GM19023 (cell line): Measurements from ENCODE around the gene CCDC3.
"Not testable (repeated sequence)": the region's sequence is repeated elsewhere in the genome, so short reads cannot be mapped to it uniquely, and the experiment has no call there.

ENCODE experiments used
- ATAC-seq: cut with Tn5 transposase; IDR thresholded peaks from one replicate; pipeline ENCODE4 v1.9.1; 2021; ENCODE audit warnings: mild to moderate bottlenecking, moderate library complexity; ENCODE audit not compliant: unreplicated experiment

The CCDC3 gene

DNA sequence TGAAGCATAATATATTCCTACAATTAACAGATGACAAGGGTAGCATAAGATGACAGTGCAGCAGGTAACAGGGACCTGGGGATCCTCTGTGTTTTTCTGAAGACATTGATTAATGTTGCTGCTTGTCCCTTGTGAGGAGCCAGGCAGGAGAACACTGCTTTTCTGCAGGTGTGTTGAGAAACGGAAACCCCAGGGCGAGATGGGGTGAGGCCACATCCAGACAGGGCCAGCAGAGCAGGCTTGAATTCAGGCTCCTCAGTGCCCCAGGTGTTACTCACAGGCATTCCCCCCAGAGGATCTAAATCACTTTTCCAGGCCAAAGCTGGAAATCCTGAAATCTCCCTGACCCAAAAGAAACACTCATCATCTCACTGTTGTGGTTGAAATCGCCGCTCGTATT, 105.3 kb downstream of the CCDC3 start:
- no peak for ATAC-seq

DNA sequence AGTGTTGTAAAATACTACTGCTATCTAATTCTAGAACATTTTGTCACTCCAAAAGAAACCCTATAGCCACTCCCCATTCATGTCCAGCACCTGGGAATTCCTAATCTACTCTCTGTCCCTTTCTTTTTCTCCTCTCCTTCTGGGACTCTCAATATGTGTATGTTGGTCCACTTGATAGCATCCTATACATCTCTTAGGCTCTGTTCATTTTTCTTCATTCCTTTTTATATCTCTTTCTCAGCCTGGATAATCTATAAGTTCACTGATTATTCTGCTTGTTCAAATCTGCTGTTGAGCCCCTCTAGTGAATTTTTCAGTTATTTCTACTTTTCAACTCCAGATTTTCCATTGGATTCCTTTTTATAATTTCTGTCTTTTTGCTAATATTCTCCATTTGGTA, 108.6 kb downstream of the CCDC3 start:
- ATAC-seq = no peak

DNA sequence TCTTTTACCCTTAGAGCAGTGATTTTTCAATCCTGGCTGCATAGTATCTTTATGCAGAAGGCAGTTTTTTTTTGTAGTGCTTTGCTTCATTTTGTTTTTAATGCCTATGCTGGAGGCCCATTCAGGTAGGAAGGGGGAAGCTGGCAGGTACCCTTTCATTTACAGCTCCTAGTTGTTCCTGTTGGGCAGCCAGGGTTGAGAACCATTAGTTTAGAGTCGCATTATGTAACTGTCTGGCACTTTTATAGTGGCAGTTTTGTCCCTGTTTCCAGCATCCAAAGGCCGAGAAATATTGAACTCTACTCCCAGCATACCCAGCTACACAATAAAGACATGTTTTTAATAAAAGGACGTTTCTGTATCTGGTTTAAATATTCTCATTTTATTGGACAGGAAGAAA, 110.6 kb downstream of the CCDC3 start:
- no peak for ATAC-seq

DNA sequence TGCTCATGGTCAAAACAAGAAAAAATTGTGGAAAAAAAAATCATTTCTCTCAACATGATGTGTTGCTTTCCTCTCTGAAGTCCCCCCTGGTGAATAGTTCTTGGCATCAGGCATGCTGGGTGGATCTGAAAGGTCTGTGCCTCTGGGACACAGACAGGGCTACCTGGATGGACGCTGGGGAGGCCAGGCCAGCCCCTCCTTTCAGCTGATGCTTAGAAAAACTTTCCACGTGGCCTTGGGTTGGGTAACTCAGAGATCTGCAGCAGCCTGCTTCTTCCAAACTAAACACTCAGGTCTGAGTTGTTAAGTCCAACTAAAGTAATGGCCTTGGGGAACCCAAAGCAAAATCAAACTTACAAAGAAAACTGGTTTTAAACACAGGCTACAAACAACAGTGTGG, 113.0 kb downstream of the CCDC3 start:
- no peak for ATAC-seq

DNA sequence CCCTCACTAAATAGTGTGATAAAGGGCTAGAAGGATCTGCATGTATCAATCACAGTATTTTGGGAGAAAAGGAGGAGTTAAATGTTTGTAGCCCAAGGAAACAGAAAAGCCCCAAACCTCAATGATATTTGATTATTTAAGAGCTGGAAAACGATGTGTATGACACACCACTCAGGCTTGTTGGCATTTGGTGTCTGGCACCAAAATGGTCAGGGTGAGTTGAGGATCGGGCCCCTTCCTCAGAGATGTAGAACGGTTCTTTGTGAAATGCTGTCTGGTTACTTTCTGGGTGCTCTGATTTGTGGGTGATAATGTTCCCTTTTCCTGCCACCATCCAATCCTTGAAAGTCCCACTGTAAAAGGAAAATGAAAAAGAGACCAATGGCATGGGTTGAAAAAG, 113.7 kb downstream of the CCDC3 start:
- no peak for ATAC-seq

DNA sequence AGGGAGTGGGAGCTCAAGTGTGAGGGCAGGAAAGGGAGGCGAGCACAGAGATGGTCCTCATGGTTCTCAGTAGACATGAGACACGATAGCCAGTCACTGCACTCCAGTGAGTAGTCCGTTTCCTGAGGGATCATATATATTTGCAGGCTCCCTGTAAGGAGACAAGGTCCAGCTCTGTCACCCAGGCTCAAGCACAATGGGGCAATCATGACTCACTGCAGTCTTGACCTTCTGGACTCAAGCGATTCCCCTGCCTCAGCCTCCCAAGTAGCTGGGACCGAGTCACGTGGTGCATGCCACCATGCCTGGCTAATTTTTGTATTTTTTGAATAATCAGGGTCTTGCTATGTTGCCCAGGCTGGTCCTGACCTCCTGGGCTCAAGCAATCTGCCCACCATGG, 116.7 kb downstream of the CCDC3 start:
- ATAC-seq = no peak

DNA sequence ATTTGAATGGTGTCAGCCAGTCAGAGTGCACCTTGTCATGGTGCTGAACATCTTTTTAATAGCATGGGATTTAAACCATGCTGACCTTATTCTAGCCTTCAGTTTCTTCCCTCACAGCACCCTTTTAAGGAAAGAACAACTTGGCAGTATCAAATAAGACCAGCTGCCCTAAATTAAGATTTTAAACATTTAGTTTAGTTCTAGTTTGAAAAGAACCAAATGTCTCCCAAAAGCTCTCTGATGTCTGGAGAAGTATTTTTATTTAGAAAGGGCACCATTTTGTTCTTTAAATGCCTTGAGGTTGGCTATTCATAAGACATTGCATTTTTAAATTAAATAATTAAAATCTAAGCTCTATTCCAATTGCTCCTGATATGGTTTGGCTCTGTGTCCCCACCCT, 121.1 kb downstream of the CCDC3 start:
- ATAC-seq = no peak

DNA sequence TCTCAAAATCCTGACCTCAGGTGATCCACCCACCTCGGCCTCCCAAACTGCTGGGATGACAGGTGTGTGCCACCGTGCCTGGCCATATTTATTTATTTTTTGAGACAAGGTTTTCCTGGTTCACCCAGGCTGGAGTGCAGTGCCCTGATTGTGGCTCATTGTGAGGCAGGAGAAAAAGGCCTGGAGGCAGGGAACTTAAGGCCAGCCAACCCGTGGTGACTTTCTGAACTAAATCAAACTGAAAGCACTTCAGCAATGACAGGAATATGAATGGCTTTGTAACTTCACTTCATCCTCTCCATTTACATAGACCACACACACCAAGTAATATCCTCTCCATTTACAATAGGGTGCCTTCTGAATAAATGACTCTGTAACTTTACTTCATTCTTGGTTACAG, 124.4 kb downstream of the CCDC3 start:
- no peak for ATAC-seq

DNA sequence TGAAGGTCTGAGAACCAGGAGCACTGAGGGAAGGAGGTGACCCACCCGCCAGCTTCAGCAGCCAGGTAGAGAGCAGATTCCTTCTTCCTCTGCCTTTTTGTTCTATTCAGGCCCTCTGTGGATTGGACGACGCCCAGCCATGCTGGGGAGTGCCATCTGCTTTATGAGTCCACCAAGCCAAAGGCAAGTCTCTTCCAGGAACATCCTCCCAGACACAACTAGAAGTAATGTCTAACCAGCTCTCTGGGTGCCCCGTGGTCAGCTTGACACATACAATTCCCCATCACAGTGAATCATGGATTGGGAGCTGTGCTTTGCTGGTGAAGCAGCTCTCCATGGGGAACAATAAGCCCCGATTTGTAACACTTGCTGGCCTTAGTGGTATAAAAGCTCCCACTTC, 125.2 kb downstream of the CCDC3 start:
- ATAC-seq = no peak

DNA sequence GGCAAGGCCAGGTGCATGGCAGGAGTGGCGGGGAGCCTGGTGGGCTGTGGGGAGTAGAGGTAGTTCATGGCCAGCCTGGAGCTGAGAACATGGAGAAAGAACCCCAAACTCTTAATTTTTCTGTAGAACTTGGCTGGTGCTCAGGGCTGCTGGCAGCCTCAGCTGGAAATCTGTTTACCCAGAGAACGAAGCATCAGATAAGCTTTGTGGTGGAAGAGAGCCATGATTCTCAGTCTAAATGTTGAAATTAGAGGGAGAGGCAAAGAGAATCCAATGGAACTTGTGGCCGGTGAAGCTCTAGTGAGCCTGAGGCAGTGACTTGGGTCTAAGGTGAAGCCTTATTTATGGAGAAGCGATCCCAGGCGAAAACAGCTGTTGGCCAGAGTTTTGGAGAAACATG, 126.4 kb downstream of the CCDC3 start:
- ATAC-seq = no peak

DNA sequence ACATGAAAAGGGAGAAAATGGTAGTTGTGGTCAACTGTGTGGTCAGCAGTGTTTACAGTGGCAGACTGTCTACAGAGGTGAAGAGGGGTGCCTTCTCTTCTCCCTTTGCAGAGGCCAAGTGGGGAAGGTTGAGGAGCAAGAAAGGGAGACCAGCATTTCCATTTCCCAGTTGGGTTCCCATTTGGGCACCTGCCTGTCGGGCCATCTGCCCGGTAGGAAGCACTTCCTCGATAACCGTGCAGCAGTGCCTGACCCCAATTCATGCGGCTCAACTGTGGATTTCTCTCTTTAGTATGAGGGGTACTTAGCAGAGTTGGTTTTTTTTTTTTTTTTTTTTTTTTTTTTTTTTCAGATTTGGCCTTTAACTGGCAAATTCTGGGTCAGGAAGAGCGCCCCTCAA, 127.0 kb downstream of the CCDC3 start:
- ATAC-seq = no peak

DNA sequence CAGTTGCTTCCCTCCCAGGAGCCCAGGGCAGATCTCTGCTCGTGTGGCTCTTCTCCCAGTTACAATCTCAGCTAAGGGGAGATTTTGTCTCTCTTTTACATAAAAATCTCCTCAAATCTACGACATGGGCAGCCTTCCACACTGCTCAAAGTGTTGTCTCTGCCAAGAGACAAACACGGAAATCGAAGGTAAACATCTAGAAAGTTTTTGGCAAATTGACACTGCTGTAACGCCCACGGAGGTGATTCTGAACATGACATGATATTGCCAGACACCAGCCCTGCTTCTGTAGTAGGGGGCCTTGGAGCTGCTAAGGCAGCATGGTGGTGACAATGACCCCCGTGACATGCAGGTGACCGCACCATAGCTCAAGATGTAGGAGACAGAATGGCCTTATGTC, 128.3 kb downstream of the CCDC3 start:
- no peak for ATAC-seq

DNA sequence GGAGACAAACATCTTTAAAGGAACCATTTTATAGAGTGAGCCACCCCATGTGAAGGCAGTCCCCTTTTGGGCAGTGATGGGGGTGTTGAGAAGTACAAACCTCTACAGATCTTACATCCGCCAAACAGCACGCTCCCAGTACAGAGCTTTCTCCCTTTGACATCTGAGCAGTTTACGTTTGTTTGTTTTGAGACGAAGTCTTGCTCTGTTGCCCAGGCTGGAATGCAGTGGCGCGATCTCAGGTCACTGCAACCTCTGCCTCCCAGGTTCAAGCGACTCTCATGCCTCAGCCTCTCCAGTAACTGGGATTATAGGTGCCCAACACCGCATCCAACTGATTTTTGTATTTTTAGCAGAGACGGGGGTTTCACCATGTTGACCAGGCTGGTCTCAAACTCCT, 128.9 kb downstream of the CCDC3 start:
- ATAC-seq = no peak

DNA sequence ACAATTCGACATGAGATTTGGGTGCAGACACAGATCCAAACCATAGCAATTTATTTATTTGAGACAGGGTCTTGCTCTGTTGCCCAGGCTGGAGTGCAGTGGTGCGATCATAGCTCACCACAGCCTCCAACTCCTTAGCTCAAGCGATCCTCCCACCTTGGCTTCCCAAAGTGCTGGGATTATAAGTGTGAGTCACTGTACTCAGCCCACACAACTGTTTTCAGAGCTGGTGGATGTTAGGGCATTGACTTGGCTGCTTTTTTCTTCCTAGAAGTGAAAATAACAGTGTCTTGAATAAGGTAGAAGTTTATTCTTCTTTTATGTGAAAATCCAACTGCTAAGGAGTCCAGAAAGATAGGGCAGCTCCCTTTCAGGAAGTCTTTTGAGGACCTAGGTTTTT, 132.1 kb downstream of the CCDC3 start:
- no peak for ATAC-seq

DNA sequence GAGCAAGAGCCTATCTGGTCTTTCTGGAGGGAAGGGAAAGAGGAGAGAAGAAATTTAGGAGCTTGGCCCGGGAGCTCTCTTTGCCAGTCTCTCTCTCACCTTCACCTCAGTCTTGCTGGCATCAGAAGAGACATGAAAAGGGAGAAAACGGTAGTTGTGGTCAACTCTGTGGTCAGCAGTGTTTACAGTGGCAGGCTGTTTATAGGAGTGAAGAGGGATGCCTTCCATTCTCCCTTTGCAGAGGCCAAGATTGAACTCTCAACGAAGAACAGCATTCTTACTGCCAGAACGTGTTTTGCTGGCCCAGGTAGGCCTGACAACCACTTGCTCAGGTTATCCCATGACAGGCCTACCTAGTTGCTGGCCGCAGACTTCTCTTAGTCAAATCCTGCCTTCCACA, 133.3 kb downstream of the CCDC3 start:
- no peak for ATAC-seq

DNA sequence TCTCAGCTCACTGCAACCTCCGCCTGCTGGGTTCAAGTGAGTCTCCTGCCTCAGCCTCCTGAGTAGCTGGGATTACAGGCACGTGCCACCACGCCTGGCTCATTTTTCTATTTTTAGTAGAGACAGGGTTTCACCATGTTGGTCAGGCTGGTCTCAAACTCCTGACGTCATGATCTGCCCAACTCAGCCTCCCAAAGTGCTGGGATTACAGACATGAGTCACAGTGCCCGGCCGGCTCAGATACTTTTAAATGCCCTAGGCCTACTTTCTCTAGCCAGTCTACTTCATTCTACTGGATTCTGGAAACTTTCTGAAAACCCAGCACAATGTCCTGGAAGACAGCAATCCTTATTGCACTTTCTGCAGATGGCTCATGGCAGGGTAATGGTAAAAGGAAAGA, 136.0 kb downstream of the CCDC3 start:
- ATAC-seq = not testable (repeated sequence)

DNA sequence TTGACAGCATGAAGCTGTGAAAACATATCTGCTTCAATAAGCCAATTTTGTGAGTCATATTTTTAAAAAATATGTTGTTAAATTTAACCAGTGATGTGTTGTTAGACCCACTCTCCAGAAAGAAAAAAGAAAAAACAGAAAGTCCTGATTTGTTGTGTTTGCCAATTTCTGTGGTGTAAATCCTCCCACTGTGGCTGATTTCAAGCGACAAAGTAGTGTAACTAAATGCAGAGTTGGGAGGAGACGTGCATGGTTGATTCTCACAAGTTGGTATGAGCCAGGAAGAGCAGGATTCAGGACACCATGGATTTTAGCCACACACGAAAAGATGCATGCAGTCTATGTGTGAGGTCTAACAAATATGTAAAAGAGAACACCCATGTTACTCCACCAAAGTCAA, 139.1 kb downstream of the CCDC3 start:
- ATAC-seq = no peak

DNA sequence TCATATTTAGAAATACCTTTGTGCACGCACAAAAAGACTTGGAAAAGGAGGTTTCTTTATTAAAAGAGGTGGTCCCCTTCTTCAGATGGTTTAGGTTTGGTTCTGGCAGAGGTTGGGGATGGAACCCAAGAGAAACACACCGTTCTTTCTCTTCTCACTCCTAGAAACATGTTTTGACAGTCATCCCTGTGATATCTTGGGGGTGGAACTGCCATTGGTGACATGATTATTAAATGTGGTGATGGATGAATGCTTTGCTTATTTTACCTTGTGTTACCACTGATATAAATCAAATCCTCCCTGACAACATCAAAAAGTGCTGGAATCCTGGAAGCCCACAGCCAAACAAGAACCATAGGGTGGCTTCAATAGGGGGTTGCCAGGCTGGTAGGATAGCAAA, 146.5 kb downstream of the CCDC3 start:
- ATAC-seq = no peak

DNA sequence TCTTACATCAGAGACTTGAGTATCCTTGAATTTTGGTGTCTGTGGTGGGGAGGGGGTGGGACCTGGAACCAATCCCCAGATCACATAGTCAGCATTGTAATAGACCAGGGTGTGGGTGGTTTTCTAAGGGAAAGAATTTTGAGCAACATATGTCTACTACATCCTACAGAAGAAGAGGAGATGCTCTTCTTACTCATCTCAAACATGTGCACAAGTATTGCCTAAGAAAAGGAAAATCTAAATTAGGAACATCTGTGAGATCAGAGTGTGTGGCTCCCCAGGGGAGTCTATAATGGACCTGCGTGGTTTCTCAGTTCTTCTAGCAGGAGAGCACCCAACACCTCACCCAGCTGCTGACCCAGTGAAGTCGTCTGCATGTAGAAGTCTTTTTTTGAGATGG, 148.8 kb downstream of the CCDC3 start:
- no peak for ATAC-seq

DNA sequence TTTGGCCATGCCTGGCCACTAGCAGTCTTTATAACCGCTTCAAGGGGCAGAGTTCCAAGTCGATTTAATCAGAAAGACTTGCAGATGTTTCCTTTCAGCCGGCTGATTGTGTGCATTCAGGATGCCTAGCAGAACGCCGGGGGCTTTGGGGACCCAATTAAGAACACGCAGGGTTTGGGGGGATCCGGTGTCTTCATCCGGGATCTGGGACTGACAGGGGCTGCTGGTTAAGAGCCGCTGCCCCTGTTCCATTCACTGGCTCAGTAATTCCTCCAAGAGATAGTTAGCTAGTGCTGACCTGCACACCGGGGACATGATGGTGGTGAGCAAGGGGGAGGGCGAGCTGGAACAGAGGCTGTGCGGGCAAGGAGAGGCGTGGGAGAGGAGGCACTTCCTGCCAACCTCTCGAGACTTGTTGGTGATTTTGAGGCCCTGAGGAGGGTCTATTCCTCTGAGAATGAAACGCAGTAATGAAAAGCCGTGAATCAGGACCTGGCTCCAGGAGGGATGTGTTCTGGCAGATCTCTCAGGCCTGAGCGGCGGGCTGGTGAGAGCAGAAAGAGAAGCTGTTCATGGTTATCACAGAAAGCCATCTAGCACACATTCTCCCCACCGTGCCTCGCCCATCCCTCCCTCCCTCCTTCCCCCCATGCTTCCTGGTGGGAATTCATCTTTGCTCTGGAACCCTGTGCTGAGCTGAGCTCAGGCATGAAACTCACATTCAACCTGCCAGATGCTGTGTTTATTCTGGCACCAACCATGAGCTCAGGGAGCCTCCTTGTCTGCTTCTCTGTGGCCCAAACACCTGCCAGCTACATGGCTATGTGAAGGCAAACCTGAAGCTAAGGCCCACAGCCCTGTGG, 152.0 kb downstream of the CCDC3 start:
- no peak for ATAC-seq

DNA sequence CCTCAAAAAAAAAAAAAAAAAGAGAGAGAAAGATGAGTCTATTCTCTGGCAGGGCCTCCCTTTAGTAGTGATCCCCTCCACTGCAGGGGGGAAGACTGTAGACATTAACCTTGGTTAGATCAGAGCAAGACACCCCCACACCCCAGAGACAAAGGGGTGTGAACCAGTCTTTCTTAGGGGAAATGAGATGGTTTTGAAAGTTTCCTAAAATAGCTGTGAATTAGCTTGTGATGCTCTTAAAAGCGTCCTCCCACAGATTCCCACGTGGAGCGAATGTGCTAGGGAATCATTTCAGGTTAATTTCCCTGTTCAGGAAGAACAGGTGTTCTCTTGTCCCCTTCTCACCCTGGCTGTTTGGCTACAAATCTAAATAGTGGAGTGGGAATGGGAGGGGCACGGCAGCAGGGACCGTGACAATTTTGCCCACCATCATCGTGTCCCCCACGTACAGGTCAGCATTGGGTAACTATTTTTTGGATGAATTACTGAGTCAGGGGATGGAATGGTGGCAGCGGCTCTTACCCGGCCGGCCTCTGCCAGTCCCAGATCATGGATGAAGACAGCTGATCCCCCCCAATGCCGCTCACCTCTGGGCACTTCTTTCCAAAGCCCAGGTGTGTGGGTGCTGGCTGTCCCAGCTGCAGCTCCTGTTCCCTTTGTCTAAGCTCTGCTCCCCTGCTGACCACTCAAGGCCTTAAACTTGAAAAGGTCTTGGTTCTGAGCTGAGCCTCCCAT, 152.9 kb downstream of the CCDC3 start:
- ATAC-seq = no peak

DNA sequence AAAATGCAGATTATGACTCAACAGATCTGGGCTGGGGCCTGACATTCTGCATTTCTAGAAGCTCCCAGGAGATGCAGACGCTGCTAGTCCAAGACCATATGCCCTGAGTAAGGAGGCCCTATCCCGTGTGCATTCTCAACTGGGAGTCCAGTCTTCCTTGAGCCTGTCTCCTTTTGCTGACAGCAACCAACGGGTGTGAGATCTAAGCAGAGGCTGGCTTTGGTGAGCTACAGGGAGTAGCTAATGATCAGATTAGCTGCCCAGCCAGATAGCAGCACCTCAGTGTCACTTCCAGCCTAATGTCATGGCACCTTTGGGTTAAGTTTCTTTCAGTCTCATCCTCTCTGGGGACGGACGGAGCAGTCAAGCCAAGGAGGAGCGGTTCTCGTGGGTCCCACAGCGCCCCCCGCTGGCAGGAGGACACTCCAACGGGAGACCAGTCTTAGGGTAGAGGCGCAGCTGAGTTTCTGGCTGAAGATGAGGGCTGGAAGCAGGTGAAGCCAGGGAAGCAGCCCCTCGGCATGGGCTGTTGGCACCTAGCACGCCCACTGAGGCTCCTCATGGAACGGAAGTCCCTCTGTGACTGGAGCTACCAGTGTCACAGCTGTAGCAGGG, 154.0 kb downstream of the CCDC3 start:
- ATAC-seq = no peak
